Naive thymus-derived CD8-positive, alpha-beta T cell (primary cell): ENCODE measurements around the gene MCRIP1. TPM values are rescaled to one million over a fixed set of nuclear protein-coding genes. Genes with fewer than 3 reads are reported as not detected.

Source experiments
- ATAC-seq, 2 donors: fragments of 150-1000 bp; cut with Tn5 transposase in 1 of 2; sonication (Bioruptor Pico), chemical (Tn5 transposase) in 1 of 2; 1 replicate in 1 of 2; 2 replicates in 1 of 2; pipeline ENCODE4 v1.10.0; 2021; ENCODE audit warnings: mild to moderate bottlenecking in 2 of 2, moderate library complexity in 2 of 2
- POLR2A ChIA-PET: fragments of 350-600 bp; sonication (Branson Sonifier 250); formaldehyde crosslinking; loops from one replicate; lab custom pipeline; 2021; ENCODE audit warnings: antibody characterized with exemption; lab: Charles Lee
- DNase-seq, 10 donors: peaks; one replicate each; pipeline versions ENCODE4 v3.0.0 to v3.0.0-alpha.2; 2020 to 2022
- H3K27ac Mint-ChIP-seq, 10 donors: one replicate each; pipeline ENCODE4 v1.8.0; 2020 to 2022; ENCODE audit warnings: mild to moderate bottlenecking in 10 of 10, mixed read lengths in 10 of 10, moderate library complexity in 4 of 10, inconsistent platforms in 1 of 10
- H3K27me3 Mint-ChIP-seq, 5 donors: one replicate each; pipeline ENCODE4 v1.8.0; 2021 to 2022; ENCODE audit warnings: mixed read lengths in 5 of 5
- H3K36me3 Mint-ChIP-seq, 3 donors: one replicate each; pipeline ENCODE4 v1.8.0; 2020 to 2022; ENCODE audit warnings: mixed read lengths in 3 of 3, mild to moderate bottlenecking in 2 of 3, inconsistent platforms in 1 of 3
- H3K4me1 Mint-ChIP-seq, 4 donors: one replicate each; pipeline ENCODE4 v1.8.0; 2021 to 2022; ENCODE audit warnings: mixed read lengths in 4 of 4
- H3K4me3 Mint-ChIP-seq, 10 donors: one replicate each; pipeline ENCODE4 v1.8.0; 2020 to 2022; ENCODE audit warnings: mild to moderate bottlenecking in 10 of 10, mixed read lengths in 10 of 10, moderate library complexity in 6 of 10, inconsistent platforms in 1 of 10
- H3K9me3 Mint-ChIP-seq, 9 donors: one replicate each; pipeline ENCODE4 v1.8.0; 2020 to 2022; ENCODE audit warnings: mixed read lengths in 9 of 9, mild to moderate bottlenecking in 3 of 9, inconsistent platforms in 1 of 9, moderate library complexity in 1 of 9
- polyA plus RNA-seq, 3 donors: library from polyadenylated mRNA; unstranded; fragments of 300-500 nt; fragmentation: Illumina TruSeq; gene quantifications; one replicate each; pipeline ENCODE4 v1.2.3, GENCODE V29; 2021
- total RNA-seq, 8 experiments: library from RNA in 2 of 8; stranded (reverse) in 2 of 8; gene quantifications; one replicate each; pipeline ENCODE4 v1.2.3 and lab custom pipeline; 2021 to 2026

The MCRIP1 gene
- total and polyA plus RNA-seq, 5 experiments from 2014 or later, result 49.5 to 61.8 (median 58.4) TPM

DNA sequence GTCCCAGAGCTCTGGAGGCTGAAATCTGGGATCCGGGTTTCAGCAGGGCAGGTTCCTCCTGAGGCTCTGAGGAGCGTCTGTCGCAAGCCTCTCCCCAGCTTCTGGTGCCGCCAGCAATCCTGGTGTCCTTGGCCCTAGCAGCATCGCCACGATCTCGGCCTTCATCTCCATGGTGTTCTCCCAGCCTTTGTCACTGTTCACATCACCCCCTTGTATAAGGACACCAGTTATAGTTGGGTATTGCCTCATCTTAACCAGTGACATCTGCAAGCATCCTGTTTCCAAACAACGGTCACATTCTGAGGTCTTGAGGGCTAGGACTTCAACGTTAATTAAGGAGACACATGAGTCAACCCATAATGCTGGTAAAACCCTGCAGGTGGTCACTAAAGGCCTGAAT lies 4.5 kb upstream of the MCRIP1 start:
- no peak for DNase-seq
- Mint-ChIP-seq H3K27ac (peak overlapping the region in 1 of 10 donors; percentile 40), H3K27me3 (peaks cover 0 to 2% (median 0%) of the 10 kb centered on the region in 5 donors), H3K9me3 (no peaks in the 10 kb centered on the region), H3K4me1 (peaks cover 0 to 9% (median 2%) of the 10 kb centered on the region in 4 donors), H3K4me3 (peak overlapping the region in 1 of 10 donors; percentile 11), H3K36me3 (no peaks in the 10 kb centered on the region)
- POLR2A ChIA-PET, result no interaction called here
- no peak for ATAC-seq

DNA sequence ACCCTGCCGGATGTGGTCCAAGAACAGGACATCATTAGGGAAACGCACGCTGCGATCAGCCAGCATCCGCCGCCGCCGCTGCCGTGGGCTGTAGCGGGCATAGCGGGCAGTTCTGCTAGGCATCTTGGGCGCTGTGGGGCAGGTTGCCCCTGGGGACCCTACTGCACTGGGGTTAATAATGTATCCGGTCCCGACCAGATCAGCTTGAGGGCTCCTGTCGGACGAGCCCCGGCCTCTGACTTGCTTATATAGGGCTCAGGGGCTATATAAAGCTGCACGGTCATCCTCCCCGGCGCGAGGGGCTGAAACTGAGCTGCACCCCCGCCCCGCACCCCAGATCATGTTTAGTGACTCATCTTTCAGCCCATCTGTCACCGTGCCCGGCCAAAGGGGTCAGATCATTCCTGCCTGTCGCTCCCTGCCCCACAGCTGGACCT lies 1.8 kb upstream of the MCRIP1 start, which contains the start of gene PPP1R27:
TSS of gene PPP1R27 (minus strand) at position 220 of the 437 bp plus-strand sequence. CDS start at position 123, 97 bp downstream.
- H3K27me3 Mint-ChIP-seq, result peaks cover 0 to 2% (median 0%) of the 10 kb centered on the region in 5 donors
- no peaks in the 10 kb centered on the region for H3K9me3 Mint-ChIP-seq
- H3K36me3 Mint-ChIP-seq, result no peaks in the 10 kb centered on the region
- POLR2A ChIA-PET, result interaction anchor here (0.9 to 1.6 kb wide), 2 partner anchors 25 to 230 kb away, joined by 3 to 4 read pairs; partner anchors contain the start of genes DUS1L and P4HB
- H3K27ac Mint-ChIP-seq, result peak within 1 kb of the TSS; percentile 68 to 94 (median 90)
- H3K4me3 Mint-ChIP-seq, result peak within 1 kb of the TSS; percentile 67 to 90 (median 81)
- no peak for ATAC-seq
- no peak for DNase-seq
- peaks cover 10 to 26% (median 20%) of the 10 kb centered on the region in 4 donors for H3K4me1 Mint-ChIP-seq

DNA sequence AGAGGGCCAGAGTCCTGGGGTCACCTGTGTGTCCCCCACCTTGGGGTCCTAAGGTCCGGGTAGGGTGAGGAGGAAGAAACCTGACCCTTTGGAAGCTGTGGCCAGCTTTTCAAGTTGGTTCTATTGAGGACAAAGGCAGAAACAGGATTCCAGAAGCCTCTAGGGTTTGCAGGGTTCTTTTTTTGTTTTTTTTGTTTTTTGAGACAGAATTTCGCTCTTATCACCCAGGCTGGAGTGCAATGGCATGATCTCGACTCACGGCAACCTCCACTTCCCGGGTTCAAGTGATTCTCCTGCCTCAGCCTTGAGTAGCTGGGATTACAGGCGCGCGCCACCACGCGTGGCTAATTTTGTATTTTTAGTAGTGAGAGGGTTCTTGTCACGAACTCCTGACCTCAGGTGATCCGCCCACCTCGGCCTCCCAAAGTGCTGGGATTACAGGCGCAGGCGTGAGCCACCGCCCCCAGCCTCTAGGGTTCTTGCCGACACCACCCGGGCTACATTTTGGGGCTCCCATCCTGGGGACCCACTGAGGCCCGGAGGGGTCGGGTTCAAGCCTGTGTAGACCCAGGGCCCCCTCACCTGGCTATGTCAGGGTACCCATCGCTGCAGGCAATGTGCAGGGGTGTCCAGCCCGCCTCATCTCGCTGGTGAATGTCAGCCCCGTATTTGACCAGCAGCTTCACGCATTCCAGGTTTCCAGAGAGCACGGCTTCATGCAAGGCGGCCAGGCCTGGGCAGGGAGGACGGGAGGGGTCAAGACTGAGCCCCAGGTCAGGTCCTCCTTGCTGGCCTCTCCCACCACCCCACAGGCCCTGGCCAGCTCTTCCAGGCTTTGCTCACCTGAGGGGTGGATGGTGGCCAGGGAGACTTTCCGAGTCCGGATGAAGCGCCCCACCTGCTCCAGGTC lies 1.1 kb upstream of the MCRIP1 start:
- peak overlapping the region; percentile 68 to 94 (median 90) for H3K27ac Mint-ChIP-seq
- H3K27me3 Mint-ChIP-seq, result peaks cover 0 to 2% (median 0%) of the 10 kb centered on the region in 5 donors
- POLR2A ChIA-PET, result interaction anchor here (1.5 to 2.7 kb wide), 6 partner anchors 9 to 231 kb away, joined by 4 to 10 read pairs (median 8); partner anchors contain the start of genes ARHGDIA, ARL16, DUS1L and HGS
- no peaks in the 10 kb centered on the region for H3K36me3 Mint-ChIP-seq
- DNase-seq (peak in 1 of 10 donors; percentile 8), ATAC-seq (no peak)
- H3K9me3 Mint-ChIP-seq, result no peaks in the 10 kb centered on the region
- peaks cover 10 to 31% (median 25%) of the 10 kb centered on the region in 4 donors for H3K4me1 Mint-ChIP-seq
- H3K4me3 Mint-ChIP-seq, result peak overlapping the region; percentile 67 to 90 (median 81)

DNA sequence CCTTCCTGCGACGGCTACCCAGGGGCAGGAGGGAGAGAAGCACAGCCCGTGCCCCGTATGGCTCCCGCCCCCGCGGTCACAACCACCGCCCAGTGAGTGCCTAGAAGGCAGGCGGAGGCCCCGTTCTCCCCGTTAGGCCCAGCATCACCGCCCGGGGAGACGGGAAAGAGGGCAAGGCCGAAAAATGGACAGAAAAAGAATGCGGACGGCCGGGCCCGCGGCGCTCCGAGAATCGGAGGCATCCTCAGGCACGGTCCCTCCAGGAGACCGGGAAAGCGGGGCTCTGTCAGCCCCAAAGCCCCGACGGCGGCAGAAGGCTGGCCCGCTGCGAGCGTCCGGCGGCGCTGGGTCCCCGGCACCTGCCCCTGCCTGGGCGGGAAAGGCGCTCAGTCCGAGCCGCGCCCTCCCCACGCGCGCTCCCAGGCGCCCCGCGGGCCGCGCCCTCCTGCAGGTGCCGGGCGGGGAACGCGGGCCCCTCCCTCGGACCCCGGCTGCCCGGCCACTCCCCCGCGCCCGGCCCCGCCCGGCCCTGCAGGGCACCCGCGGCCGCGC lies 407 bp downstream of the MCRIP1 start:
- H3K4me3 Mint-ChIP-seq, result peak overlapping the region; percentile 81 to 96 (median 91)
- H3K27ac Mint-ChIP-seq, result peak overlapping the region; percentile 76 to 99 (median 95)
- POLR2A ChIA-PET, result interaction anchor here (0.6 to 2.7 kb wide), 9 partner anchors 8 to 149 kb away, joined by 3 to 10 read pairs (median 5); partner anchors contain the start of genes ARHGDIA, ARL16, HGS and P4HB
- H3K4me1 Mint-ChIP-seq, result peaks cover 12 to 33% (median 30%) of the 10 kb centered on the region in 4 donors
- ATAC-seq (peak; percentile 49 to 68), DNase-seq (peak in 6 of 10 donors; percentile 15 to 43 (median 35))
- peaks cover 0 to 2% (median 0%) of the 10 kb centered on the region in 5 donors for H3K27me3 Mint-ChIP-seq
- H3K36me3 Mint-ChIP-seq, result no peaks in the 10 kb centered on the region
- H3K9me3 Mint-ChIP-seq, result no peaks in the 10 kb centered on the region

DNA sequence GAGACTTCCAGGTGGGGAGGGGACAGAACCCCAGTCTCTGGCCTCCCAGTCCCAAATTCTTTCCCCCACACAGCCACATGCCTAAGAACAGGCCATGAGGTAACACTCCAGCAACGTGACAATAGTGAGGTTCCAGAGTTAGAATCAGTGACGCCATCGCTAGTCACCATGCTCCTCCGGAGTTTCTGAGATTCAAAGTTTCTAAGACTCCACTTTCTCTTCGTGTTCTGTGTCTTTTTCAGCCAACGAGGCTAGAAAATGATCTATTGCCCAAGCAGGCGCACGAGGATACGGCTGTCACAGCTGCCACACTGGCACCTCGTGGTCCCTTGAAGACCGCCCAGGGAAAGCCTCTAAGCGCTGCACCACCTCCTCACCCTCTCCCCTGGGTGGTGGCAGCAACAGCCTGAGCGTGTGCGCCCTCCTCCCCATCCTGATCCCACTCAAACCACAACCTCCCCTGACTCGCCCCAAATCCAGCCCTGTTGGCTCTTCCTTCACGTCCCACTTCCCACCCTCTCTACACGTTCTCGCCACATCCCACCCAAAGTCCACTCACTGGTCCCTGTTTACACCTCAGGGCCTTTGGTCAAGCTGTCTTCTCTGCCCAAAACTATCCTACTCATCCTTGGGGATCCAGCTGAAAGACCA lies 1.0 kb downstream of the MCRIP1 start:
- ATAC-seq, result peak; percentile 43 to 74
- peak in 8 of 10 donors; percentile 25 to 63 (median 40) for DNase-seq

DNA sequence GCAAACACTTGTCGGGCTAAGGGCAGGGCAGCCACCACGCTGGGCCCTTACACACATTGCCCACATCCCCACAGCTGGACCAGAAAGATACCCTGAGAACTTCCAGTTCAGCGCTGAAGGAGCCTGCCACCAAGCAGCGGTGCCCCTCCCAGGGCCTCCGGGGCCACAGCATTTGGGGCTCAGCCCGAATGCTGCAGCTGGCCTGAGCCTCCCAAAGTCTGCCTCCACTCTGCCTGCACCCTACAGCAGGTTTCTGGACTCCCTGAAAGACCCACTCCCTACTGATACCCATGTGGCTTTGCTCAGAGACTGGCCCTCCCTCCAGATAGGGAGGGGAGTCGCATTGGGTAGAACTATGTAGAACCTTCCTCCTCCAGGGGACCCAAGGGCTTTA lies 1.5 kb downstream of the MCRIP1 start:
- ATAC-seq (no peak), DNase-seq (no peak)
- no peaks in the 10 kb centered on the region for H3K27me3 Mint-ChIP-seq
- POLR2A ChIA-PET, result interaction anchor here (2.7 kb wide), 1 partner anchor 40 kb away, joined by 10 read pairs; the partner anchor contains the start of gene ARHGDIA
- H3K9me3 Mint-ChIP-seq, result no peaks in the 10 kb centered on the region
- peaks cover 12 to 33% (median 31%) of the 10 kb centered on the region in 4 donors for H3K4me1 Mint-ChIP-seq
- no peaks in the 10 kb centered on the region for H3K36me3 Mint-ChIP-seq
- peak overlapping the region in 9 of 10 donors; percentile 76 to 99 (median 95) for H3K27ac Mint-ChIP-seq
- H3K4me3 Mint-ChIP-seq, result peak overlapping the region; percentile 81 to 96 (median 91)

More for the DNA sequence above, 1.0 kb downstream of the MCRIP1 start:
- no peaks in the 10 kb centered on the region for H3K9me3 Mint-ChIP-seq
- peaks cover 12 to 33% (median 31%) of the 10 kb centered on the region in 4 donors for H3K4me1 Mint-ChIP-seq
- peak overlapping the region; percentile 81 to 96 (median 91) for H3K4me3 Mint-ChIP-seq
- peak overlapping the region; percentile 76 to 99 (median 94) for H3K27ac Mint-ChIP-seq
- POLR2A ChIA-PET, result interaction anchor here (2.7 kb wide), 1 partner anchor 39 kb away, joined by 10 read pairs; the partner anchor contains the start of gene ARHGDIA
- no peaks in the 10 kb centered on the region for H3K27me3 Mint-ChIP-seq
- H3K36me3 Mint-ChIP-seq, result no peaks in the 10 kb centered on the region

DNA sequence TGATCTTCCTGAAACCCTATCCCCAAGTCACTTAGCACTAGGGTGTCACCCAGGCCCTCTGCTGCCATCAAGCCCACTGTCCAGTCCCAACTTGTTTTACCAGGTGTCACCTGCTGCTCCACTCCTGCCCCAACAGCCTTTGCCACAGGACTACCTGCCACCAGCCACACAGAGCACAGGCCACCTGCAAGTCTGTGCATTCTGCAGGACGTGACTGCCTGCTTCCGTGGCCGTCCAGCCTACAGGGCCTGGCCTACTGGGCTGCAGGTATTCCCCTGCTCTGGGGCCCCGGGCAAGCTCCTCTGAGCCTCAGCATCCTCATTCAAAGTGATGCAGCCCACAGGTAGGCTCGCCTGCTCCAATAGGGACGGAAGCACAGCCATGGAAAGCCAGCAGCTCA lies 3.2 kb downstream of the MCRIP1 start:
- H3K4me3 Mint-ChIP-seq, result peak overlapping the region in 1 of 10 donors; percentile 33
- DNase-seq (no peak), ATAC-seq (no peak)
- peaks cover 17 to 39% (median 33%) of the 10 kb centered on the region in 4 donors for H3K4me1 Mint-ChIP-seq
- peaks cover 0 to 4% (median 0%) of the 10 kb centered on the region in 3 donors for H3K36me3 Mint-ChIP-seq
- peak overlapping the region in 2 of 10 donors; percentile 51 to 61 for H3K27ac Mint-ChIP-seq
- H3K27me3 Mint-ChIP-seq, result no peaks in the 10 kb centered on the region
- H3K9me3 Mint-ChIP-seq, result no peaks in the 10 kb centered on the region
- POLR2A ChIA-PET, result no interaction called here

DNA sequence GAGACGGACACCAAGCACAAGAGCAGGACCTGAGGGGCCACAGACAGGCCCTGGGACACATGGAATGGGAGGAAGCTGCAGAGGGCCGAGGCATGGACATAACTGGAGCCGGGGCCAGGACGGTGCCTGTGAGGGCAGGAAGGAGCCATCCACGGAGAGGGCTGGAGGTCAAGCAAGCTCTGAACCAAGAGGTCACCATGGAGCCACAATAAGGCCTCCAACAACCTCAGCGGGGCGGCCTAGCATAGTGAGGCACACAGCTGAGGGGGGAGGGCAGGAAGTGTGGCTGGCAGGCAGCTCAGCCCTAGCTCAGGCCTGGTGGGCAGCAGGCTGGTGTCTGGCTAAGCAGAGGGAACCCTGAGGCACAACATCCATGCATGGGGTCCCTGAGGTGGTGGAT lies 4.4 kb downstream of the MCRIP1 start:
- peak overlapping the region in 1 of 10 donors; percentile 58 for H3K4me3 Mint-ChIP-seq

DNA sequence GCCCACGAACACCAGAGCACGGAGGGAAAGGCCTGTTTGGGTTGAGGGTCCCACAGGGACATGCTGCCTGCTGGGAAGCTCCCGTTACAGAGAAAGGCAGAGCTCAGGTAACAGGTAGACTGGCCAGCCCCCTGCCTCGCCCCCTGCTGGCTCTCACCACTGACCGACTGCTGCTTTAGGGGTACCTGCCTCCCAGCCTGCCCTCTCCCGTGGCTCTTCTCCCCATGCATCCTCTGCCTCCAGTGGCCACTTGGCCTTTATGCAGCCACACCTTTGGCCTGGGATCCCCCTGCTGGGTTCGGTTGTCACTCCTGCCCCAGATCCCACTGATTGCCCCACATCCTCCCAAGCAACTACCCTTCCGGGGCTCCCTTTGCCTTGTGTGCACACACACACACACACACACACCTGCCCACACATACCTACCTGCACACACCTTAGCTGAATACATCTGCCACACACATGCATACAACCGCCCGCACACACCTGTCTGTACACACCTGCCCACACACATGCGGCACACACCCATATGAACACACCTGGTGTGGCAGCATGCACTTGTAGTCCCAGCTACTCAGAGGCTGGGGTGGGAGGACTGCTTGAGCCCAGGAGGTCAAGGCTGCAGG lies 7.1 kb downstream of the MCRIP1 start:
- DNase-seq (no peak), ATAC-seq (no peak)
- Mint-ChIP-seq H3K36me3 (peaks cover 0 to 10% (median 0%) of the 10 kb centered on the region in 3 donors), H3K4me3 (no peak overlapping the region), H3K9me3 (no peaks in the 10 kb centered on the region), H3K27me3 (no peaks in the 10 kb centered on the region), H3K4me1 (peaks cover 9 to 26% (median 16%) of the 10 kb centered on the region in 4 donors), H3K27ac (peak overlapping the region in 3 of 10 donors; percentile 37 to 81 (median 77))
- POLR2A ChIA-PET, result interaction anchor here (2.4 kb wide), 1 partner anchor 7 kb away, joined by 5 read pairs; the partner anchor contains the start of gene MCRIP1

More for the DNA sequence above, 4.4 kb downstream of the MCRIP1 start:
- Mint-ChIP-seq H3K27ac (peak overlapping the region in 2 of 10 donors; percentile 34 to 61), H3K4me1 (peaks cover 17 to 39% (median 30%) of the 10 kb centered on the region in 4 donors), H3K27me3 (no peaks in the 10 kb centered on the region), H3K36me3 (peaks cover 0 to 6% (median 0%) of the 10 kb centered on the region in 3 donors), H3K9me3 (no peaks in the 10 kb centered on the region)
- POLR2A ChIA-PET, result no interaction called here
- DNase-seq (no peak), ATAC-seq (no peak)

DNA sequence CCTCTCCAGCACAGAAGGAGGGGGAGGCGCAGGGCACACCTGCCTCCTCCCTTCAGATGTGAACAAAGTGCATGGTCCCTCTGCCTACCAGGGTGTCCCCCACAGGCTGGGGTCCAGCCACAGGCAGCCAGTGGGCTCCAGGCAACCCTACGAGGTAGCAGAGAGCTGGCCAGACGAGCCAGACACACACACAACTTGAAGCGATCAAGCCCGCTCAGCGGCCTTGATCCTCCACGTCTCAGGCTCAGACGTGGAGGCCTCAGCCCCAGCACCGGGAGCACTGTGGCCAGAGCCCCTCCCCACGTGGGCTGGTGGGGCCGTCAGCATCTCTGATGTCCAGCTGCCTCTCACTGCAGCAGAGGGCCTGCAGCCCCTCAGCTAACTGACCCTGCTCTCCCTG lies 8.5 kb downstream of the MCRIP1 start:
- POLR2A ChIA-PET, result interaction anchor here (2.4 kb wide), 1 partner anchor 9 kb away, joined by 5 read pairs; the partner anchor contains the start of gene MCRIP1
- Mint-ChIP-seq H3K27ac (no peak overlapping the region), H3K27me3 (no peaks in the 10 kb centered on the region), H3K9me3 (no peaks in the 10 kb centered on the region), H3K36me3 (peaks cover 0 to 10% (median 0%) of the 10 kb centered on the region in 3 donors), H3K4me3 (no peak overlapping the region), H3K4me1 (peaks cover 8 to 16% (median 11%) of the 10 kb centered on the region in 4 donors)
- DNase-seq, result no peak
- no peak for ATAC-seq
